Stimulated activated CD8-positive, alpha-beta memory T cell treated with anti-CD3 and anti-CD28 coated beads, Interleukin-15, amount 100 ng/mL, for 4 hours (primary cell): ENCODE results near the gene LRMDA.

Experiments
- DNase-seq, 2 donors: peaks; one replicate each; pipeline ENCODE4 v3.0.0-alpha.2; 2020; ENCODE audit warnings: low read depth in 2 of 2

LRMDA gene

DNA sequence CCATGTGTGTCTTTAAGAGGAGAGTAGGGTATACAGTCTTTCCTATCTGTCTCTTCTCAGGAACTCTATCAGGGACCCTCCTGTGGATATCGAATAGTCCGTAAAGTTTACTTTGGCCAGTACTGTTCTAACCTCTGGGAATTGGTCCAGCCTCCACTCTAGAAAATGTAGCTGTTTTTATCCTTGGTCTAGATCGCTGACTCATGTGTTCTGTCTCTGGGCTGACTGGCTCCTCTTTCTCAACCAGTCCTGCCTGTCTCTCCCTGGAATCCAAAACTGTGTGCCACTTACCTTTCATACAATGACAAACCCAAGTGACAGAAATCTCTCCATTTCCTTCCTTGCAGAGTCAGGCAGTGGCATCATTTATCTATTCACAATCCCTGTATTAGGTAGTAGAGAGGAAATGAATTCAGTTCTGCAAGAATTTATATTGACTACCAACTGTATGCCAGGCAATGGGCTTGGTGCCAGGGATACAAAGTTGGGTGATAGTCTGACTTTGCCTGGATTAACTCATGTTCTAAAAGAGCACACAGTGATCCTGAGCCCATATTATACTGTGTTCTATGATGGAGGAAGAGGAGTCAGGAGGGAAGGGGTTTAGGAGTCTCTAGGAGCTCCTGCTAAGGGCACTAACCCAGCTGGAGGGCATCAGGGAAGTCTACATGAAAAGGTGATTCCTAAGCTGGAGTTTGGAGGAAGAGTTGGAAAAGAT lies 232.7 kb downstream of the LRMDA start:
- DNase-seq: no peak

GRCh38 chr10:75664968-75665367 lies 233.5 kb downstream of the LRMDA start:
- DNase-seq: no peak

DNA sequence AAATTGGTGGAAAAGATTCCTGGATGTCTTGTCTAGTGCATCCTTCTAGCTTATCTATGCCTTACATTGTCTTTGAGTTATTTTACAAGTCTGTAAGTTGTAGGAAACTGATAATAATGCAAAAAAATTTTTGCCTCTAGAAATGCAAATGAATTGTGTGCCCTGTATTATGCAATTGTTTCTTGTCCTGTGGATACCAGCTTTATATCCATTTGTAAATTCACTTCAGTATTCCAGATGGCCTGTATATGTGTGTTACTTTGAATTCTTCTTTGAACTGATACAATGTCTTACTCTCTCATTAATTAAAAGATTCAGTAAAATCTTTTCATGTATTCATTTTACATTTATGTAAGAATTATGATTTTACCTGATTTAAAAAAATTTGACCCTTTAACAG lies 234.3 kb downstream of the LRMDA start:
- no peak for DNase-seq

DNA sequence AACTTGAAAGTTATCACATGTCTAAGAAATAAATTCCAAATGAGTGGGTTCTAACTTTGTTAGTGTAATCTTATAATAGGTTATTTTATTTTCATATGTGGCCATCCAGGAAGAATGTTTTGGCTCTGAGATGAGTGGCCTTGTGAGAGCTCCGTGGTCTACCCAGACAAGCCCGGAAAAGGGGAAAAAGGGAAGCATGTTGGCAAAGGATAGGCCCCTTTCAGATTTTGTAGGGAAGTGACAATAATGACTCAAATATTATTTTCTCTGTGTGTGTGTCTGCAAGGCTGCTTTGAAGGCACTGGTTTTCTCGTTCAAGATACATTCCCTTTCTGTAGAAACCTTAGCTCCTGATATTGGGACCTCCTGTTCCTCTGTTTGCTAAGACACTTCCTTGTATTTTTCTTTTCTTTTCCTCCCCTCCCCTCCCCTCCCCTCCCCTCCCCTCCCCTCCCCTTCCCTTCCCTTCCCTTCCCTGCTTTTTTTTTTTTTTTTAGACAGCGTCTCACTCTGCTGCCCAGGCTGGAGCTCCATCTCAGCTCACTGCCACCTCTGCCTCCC lies 240.8 kb downstream of the LRMDA start:
- no peak for DNase-seq

- no peak for DNase-seq
Measured at GRCh38 chr10:75672842-75673241, 241.4 kb downstream of the LRMDA start.

- no peak for DNase-seq
Measured at GRCh38 chr10:75677541-75677940, 246.1 kb downstream of the LRMDA start.

DNA sequence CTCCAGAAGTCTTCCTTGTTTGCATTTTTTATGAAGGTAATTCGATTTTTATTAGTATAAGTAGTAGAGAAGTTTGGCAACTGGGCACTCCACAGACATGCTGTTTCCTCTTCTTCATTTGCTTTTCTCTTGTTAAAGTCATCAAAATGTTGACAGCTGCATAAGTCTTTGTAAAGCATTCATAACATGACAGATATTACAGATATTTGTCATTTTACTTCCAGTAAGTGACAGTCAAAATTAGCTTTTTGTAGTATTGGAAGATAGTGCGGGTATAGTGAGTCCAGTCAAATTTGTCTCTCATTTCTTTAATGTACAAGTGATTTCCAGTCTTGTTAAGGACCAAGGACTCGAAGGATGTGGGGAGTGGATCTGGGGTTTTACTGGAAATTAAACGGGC lies 247.1 kb downstream of the LRMDA start:
- no peak for DNase-seq

- DNase-seq: no peak
Measured at GRCh38 chr10:75679536-75679935, 248.1 kb downstream of the LRMDA start.

GRCh38 chr10:75681334-75681733 lies 249.9 kb downstream of the LRMDA start:
- DNase-seq: no peak

GRCh38 chr10:75682649-75683557 lies 251.5 kb downstream of the LRMDA start:
- DNase-seq: no peak

DNA sequence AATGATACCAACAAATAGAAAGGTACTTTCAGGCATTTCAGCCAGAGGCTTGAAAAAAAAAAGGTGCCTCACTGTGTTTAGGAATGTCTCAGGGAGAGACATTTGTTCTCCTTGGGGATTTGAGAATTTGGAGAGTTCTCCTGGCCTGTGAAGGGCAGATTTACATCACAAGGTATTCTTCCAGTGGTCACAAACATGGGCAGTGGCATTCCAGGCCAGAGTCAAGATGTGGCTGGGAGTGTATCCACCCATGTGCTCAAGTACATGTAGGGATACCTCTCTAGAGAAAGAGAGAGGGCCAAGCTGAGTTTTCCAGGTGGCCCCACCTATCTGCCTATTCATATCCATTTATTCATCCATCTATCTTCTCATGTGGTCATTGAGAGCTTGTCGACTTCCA lies 253.8 kb downstream of the LRMDA start:
- DNase-seq: no peak

DNA sequence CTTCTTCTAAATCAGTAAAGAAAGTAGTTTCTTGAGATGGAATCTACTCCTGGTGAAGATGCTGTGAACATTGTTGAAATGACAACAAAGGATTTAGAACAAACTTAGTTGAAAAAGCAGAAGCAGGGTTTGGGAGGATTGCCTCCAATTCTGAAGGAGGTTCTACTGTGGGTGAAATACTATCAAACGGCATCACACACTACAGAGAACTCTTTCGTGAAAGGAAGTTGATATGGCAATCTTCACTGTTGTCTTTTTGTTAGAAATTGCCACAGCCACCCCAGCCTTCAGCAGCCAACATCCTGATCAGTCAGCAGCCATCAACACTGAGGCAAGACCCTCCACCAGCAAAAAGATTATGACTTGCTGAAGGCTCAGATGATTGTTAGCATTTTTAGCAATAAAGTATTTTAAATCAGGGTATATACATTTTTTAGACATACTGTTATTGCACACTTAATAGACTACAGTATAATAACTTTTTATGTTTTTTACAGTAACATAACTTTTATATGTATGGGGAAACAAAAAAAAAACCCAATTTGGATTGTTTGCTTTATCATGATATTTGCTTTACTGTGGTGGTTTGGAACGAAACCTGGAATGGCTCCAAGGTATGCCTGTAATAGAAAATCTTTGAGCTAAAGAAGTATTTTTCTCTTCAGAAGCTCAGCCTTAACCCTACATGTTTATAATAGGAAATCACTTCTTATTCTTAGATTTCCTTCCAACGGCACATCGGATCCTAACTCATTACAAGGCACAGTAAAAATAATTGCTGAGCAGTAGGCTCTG lies 257.3 kb downstream of the LRMDA start:
- DNase-seq: no peak

DNA sequence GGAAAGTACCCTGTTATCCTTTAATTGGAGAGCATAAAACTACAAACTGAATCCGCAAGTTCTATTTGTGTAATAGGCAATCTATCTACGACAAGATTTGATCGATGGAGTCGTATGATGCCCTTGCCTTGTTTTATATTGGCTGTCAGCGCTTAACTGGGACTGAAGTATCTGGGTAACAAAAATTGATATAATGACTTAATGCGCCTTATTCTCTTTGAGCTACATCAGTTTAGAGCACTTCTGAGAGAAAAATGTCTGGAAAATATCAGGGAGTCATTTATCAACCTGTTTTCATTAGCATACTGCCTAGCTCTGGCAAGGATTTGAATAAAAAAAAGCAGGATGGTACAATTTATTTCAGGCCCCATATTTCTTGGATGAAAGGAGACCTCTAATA lies 262.1 kb downstream of the LRMDA start:
- no peak for DNase-seq

- no peak for DNase-seq
Measured at GRCh38 chr10:75694269-75694668, 262.8 kb downstream of the LRMDA start.

DNA sequence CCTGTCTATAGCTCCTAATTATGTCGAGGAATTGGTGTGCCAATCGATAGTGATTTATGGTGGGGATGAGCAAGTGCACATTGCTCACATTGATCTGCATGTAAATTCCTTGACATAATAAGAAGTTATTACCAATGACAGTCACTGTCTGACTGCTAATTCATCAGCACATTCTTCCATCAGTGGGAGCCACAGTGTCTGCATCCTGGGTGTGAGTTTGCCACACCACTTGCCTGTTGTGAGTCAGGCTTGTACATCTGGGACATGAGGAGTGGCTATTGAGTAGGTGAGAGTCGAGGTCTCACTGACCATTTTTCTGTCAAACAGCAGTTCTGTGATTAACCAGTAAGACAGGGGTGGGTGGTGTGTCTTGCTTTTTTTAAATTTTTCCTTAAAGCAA lies 263.4 kb downstream of the LRMDA start:
- no peak for DNase-seq

DNA sequence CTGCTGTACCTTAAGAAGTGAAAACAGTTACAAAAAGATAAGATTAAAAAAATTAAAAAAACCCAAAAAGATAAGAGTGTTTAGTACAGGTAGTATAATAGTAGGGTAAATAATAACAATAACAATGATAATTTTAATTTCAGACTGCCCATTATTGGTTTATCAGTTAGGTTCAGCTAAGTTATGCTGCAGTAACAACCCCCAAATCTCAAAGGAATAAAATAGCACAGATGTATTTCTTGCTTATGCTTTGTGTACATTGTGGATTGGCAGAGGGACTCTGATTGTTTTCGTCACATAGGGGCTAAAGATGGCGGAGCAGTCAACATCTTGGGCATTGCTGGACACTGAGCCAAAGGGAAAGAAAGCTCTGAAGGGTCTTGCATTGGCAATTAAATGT lies 264.6 kb downstream of the LRMDA start:
- DNase-seq: no peak

DNA sequence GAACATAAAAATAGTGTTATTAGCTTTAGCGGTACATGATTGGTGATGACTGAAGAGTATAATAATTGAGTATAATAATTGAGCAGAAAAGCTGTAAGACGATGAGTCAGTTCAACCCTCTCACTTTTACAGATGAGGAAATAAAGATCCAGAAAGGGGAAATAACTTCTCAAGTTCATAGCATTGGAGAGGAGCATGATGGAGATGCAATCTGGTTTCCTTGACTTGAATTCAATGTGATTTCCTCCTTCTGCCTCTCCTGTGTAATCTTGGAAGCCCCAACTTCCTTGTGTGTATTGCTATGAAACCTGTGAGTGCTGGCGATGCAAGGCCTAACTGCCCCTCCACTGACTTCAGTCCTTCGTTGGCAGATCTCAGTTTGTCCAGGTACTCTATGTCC lies 265.1 kb downstream of the LRMDA start:
- DNase-seq: no peak

- no peak for DNase-seq
Measured at GRCh38 chr10:75703191-75703854, 271.9 kb downstream of the LRMDA start.

DNA sequence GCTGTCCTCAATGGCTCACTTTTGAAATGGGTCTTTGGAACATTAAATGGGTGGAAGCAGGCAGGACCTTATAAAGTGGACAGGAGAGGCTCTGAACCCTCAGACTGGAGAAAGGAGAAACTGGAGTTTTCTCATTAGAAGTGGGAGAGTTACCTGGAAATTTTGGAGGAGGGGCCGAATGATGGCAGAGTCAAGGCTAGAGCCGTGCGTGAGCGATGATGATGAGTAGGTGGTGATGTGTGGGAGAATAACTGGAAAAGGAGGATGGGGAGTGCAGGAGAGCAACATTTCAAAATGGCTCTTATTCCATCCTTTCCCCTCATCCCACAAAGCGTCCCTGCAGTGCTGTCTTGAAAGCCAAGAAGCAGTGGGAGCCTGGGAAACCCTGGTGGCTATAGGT lies 274.0 kb downstream of the LRMDA start:
- DNase-seq: no peak

- DNase-seq: no peak
Measured at GRCh38 chr10:75707080-75707840, 275.8 kb downstream of the LRMDA start.

GRCh38 chr10:75708060-75708459 lies 276.6 kb downstream of the LRMDA start:
- DNase-seq: no peak
